ENCODE measurements around the gene KIF3A. TPM values are rescaled to one million over a fixed set of nuclear protein-coding genes. Genes with fewer than 3 reads are reported as not detected.

Gene KIF3A
- total and polyA plus RNA-seq, 4 donors, result 0.58 to 1.2 (median 0.86) TPM

GRCh38 chr5:132773114-132773513 lies 35.8 kb upstream of the KIF3A start:
- Histone ChIP-seq H3K36me3 (ENCODE audit: control insufficient read depth in 4 of 4, insufficient read depth in 3 of 4, low read depth in 1 of 4, low read length in 3 of 4) (no peaks in the 10 kb centered on the region), H3K9ac (ENCODE audit: low read depth in 1 of 2, low read length in 2 of 2) (no peak overlapping the region), H3K4me3 (ENCODE audit: low read depth in 1 of 3, low read length in 3 of 3) (no peak overlapping the region), H3K27ac (ENCODE audit: low read depth in 1 of 2, low read length in 2 of 2) (no peak overlapping the region), H3K27me3 (ENCODE audit: control insufficient read depth in 4 of 4, insufficient read depth in 4 of 4, low read length in 3 of 4) (no peaks in the 10 kb centered on the region), H3K4me1 (ENCODE audit: control insufficient read depth in 4 of 4, insufficient read depth in 4 of 4, low read length in 3 of 4) (peaks cover 3 to 23% (median 7%) of the 10 kb centered on the region in 4 donors), H3K9me3 (ENCODE audit: control insufficient read depth in 4 of 4, low read length in 3 of 4) (no peaks in the 10 kb centered on the region)
- DNase-seq (ENCODE audit: low spot score), result no peak
- TF ChIP-seq RAD21 (IDR thresholded peaks at IDR 0.05) (no peak), SP1 (IDR thresholded peaks at IDR 0.05) (no peak), EGR1 (IDR thresholded peaks at IDR 0.05; ENCODE audit: low read depth in 2 of 2) (no peak), GABPA (IDR thresholded peaks at IDR 0.05 in 1 of 2, conservative IDR thresholded peaks at IDR 0.05 in 1 of 2) (no peak), HNF4A (conservative IDR thresholded peaks at IDR 0.05) (no peak), REST (IDR thresholded peaks at IDR 0.05) (no peak), RXRA (IDR thresholded peaks at IDR 0.05) (no peak), JUND (IDR thresholded peaks at IDR 0.05) (no peak), ZBTB33 (IDR thresholded peaks at IDR 0.05) (no peak), FOXA2 (IDR thresholded peaks at IDR 0.05) (no peak), TAF1 (conservative IDR thresholded peaks at IDR 0.05) (no peak), ATF3 (IDR thresholded peaks at IDR 0.05) (no peak)
- WGBS, result 96% methylated on average over 5 of the region's 5 CpGs

GRCh38 chr5:132772291-132773070 lies 35.1 kb upstream of the KIF3A start:
- Histone ChIP-seq H3K4me1 (ENCODE audit: control insufficient read depth in 4 of 4, insufficient read depth in 4 of 4, low read length in 3 of 4) (peaks cover 0 to 16% (median 4%) of the 10 kb centered on the region in 4 donors), H3K27me3 (ENCODE audit: control insufficient read depth in 4 of 4, insufficient read depth in 4 of 4, low read length in 3 of 4) (no peaks in the 10 kb centered on the region), H3K4me3 (ENCODE audit: low read depth in 1 of 3, low read length in 3 of 3) (no peak overlapping the region), H3K9ac (ENCODE audit: low read depth in 1 of 2, low read length in 2 of 2) (no peak overlapping the region), H3K27ac (ENCODE audit: low read depth in 1 of 2, low read length in 2 of 2) (no peak overlapping the region), H3K9me3 (ENCODE audit: control insufficient read depth in 4 of 4, low read length in 3 of 4) (no peaks in the 10 kb centered on the region), H3K36me3 (ENCODE audit: control insufficient read depth in 4 of 4, insufficient read depth in 3 of 4, low read depth in 1 of 4, low read length in 3 of 4) (no peaks in the 10 kb centered on the region)
- TF ChIP-seq MAX (IDR thresholded peaks at IDR 0.05) (no peak), TAF1 (conservative IDR thresholded peaks at IDR 0.05) (no peak), CTCF (IDR thresholded peaks at IDR 0.05; ENCODE audit: low read depth, low read length, missing input control) (no peak)
- no peak for DNase-seq (ENCODE audit: low spot score)
- 93% methylated on average over 8 of the region's 8 CpGs for WGBS

Measured in liver (tissue), 9 donors.